ENCODE measurements around the gene NFU1. TPM values are rescaled to one million over a fixed set of nuclear protein-coding genes. Genes with fewer than 3 reads are reported as not detected.
"Not testable (repeated sequence)": the region's sequence is repeated elsewhere in the genome, so short reads cannot be mapped to it uniquely, and the experiment has no call there.

The NFU1 gene
- total RNA-seq, 3 donors from 2014 or later = 38.9 to 60.6 (median 47.2) TPM

GRCh38 chr2:69452687-69453086 is 15.5 kb upstream of the NFU1 start:
- ATAC-seq (no peak), DNase-seq (no peak)
- H3K9me3 ChIP-seq = no peaks in the 10 kb centered on the region
- intact Hi-C loops (cut with DNase I, micrococcal nuclease) = no loop called here
- TF ChIP-seq CTCF (IDR thresholded peaks at IDR 0.05) = no peak
- H3K4me3 ChIP-seq = no peak overlapping the region
- no peaks in the 10 kb centered on the region for H3K36me3 ChIP-seq (ENCODE audit: low read depth)
- no peaks in the 10 kb centered on the region for H3K4me1 ChIP-seq (ENCODE audit: low read depth)

GRCh38 chr2:69450735-69451416 is 13.6 kb upstream of the NFU1 start:
- Histone ChIP-seq H3K9me3 (no peaks in the 10 kb centered on the region), H3K4me3 (no peak overlapping the region), H3K36me3 (ENCODE audit: low read depth) (no peaks in the 10 kb centered on the region), H3K4me1 (ENCODE audit: low read depth) (no peaks in the 10 kb centered on the region)
- DNase-seq (no peak), ATAC-seq (no peak)
- intact Hi-C loops (cut with DNase I, micrococcal nuclease) = no loop called here
- no peak for TF ChIP-seq CTCF (IDR thresholded peaks at IDR 0.05)

GRCh38 chr2:69449906-69450305 is 12.7 kb upstream of the NFU1 start:
- DNase-seq = no peak
- H3K9me3 ChIP-seq = no peaks in the 10 kb centered on the region
- no peak for TF ChIP-seq CTCF (IDR thresholded peaks at IDR 0.05)
- intact Hi-C loops (cut with DNase I, micrococcal nuclease) = no loop called here
- ATAC-seq = no peak
- no peak overlapping the region for H3K4me3 ChIP-seq
- H3K36me3 ChIP-seq (ENCODE audit: low read depth) = no peaks in the 10 kb centered on the region
- H3K4me1 ChIP-seq (ENCODE audit: low read depth) = no peaks in the 10 kb centered on the region

GRCh38 chr2:69443673-69444072 is 6.4 kb upstream of the NFU1 start:
- H3K4me3 ChIP-seq; H3K4me1 ChIP-seq (ENCODE audit: low read depth); ATAC-seq; H3K9me3 ChIP-seq; H3K36me3 ChIP-seq (ENCODE audit: low read depth); intact Hi-C loops (cut with DNase I, micrococcal nuclease); DNase-seq: not testable (repeated sequence)

GRCh38 chr2:69439499-69439898 is 2.3 kb upstream of the NFU1 start:
- H3K9me3 ChIP-seq; ATAC-seq; DNase-seq; intact Hi-C loops (cut with DNase I, micrococcal nuclease); H3K36me3 ChIP-seq (ENCODE audit: low read depth); H3K4me3 ChIP-seq: not testable (repeated sequence)
- H3K4me1 ChIP-seq (ENCODE audit: low read depth) = peaks cover 17% of the 10 kb centered on the region

GRCh38 chr2:69438580-69438979 is 1.3 kb upstream of the NFU1 start:
- ATAC-seq (no peak), DNase-seq (no peak)
- Histone ChIP-seq H3K4me3 (no peak overlapping the region), H3K9me3 (no peaks in the 10 kb centered on the region), H3K36me3 (ENCODE audit: low read depth) (no peaks in the 10 kb centered on the region), H3K4me1 (ENCODE audit: low read depth) (peaks cover 17% of the 10 kb centered on the region)
- TF ChIP-seq CTCF (IDR thresholded peaks at IDR 0.05) = no peak
- intact Hi-C loops (cut with DNase I, micrococcal nuclease) = no loop called here

- intact Hi-C loops (cut with DNase I, micrococcal nuclease) = no loop called here
- Histone ChIP-seq H3K4me3 (peak overlapping the region; percentile 52), H3K36me3 (ENCODE audit: low read depth) (no peaks in the 10 kb centered on the region), H3K4me1 (ENCODE audit: low read depth) (peaks cover 17% of the 10 kb centered on the region), H3K9me3 (no peaks in the 10 kb centered on the region)
- no peak for TF ChIP-seq CTCF (IDR thresholded peaks at IDR 0.05)
- DNase-seq = peak in 1 of 3 donors; percentile 67
- peak; percentile 49 for ATAC-seq
Measured at GRCh38 chr2:69437751-69438154, 518 bp upstream of the NFU1 start.

Measured in mucosa of descending colon (tissue), 3 donors.